ENCODE data around the gene SDSL.

The SDSL gene

GRCh38 chr12:113391145-113391544 lies 31.0 kb upstream of the SDSL start:
- Mint-ChIP-seq H3K27me3 (no peaks in the 10 kb centered on the region), H3K4me1 (no peaks in the 10 kb centered on the region), H3K9me3 (peaks cover 2% of the 10 kb centered on the region), H3K4me3 (no peak overlapping the region), H3K36me3 (peaks cover 11% of the 10 kb centered on the region), H3K27ac (no peak overlapping the region)
- ATAC-seq (ENCODE audit: low read depth) (no peak), DNase-seq (ENCODE audit: low spot score in 2 of 2) (no peak)

- DNase-seq (ENCODE audit: low spot score in 2 of 2): no peak
- Mint-ChIP-seq H3K27me3 (no peaks in the 10 kb centered on the region), H3K36me3 (peaks cover 11% of the 10 kb centered on the region), H3K27ac (no peak overlapping the region), H3K4me3 (no peak overlapping the region), H3K4me1 (no peaks in the 10 kb centered on the region), H3K9me3 (peaks cover 3% of the 10 kb centered on the region)
- no peak for ATAC-seq (ENCODE audit: low read depth)
These were observed 30.4 kb upstream of the SDSL start for GRCh38 chr12:113391650-113392337.

- no peak overlapping the region for H3K4me3 Mint-ChIP-seq
- H3K27ac Mint-ChIP-seq: no peak overlapping the region
- H3K9me3 Mint-ChIP-seq: peaks cover 3% of the 10 kb centered on the region
- no peaks in the 10 kb centered on the region for H3K4me1 Mint-ChIP-seq
- DNase-seq (ENCODE audit: low spot score in 2 of 2) (no peak), ATAC-seq (ENCODE audit: low read depth) (no peak)
- H3K36me3 Mint-ChIP-seq: peaks cover 8% of the 10 kb centered on the region
- no peaks in the 10 kb centered on the region for H3K27me3 Mint-ChIP-seq
These were observed 29.7 kb upstream of the SDSL start for GRCh38 chr12:113392520-113392919.

- no peak overlapping the region for H3K27ac Mint-ChIP-seq
- peaks cover 2% of the 10 kb centered on the region for H3K27me3 Mint-ChIP-seq
- DNase-seq (ENCODE audit: low spot score in 2 of 2) (no peak), ATAC-seq (ENCODE audit: low read depth) (no peak)
- peaks cover 8% of the 10 kb centered on the region for H3K36me3 Mint-ChIP-seq
- H3K4me3 Mint-ChIP-seq: no peak overlapping the region
- no peaks in the 10 kb centered on the region for H3K4me1 Mint-ChIP-seq
- H3K9me3 Mint-ChIP-seq: peaks cover 3% of the 10 kb centered on the region
These were observed 29.1 kb upstream of the SDSL start for GRCh38 chr12:113392988-113393579.

GRCh38 chr12:113393749-113394148 lies 28.4 kb upstream of the SDSL start:
- H3K27ac Mint-ChIP-seq: no peak overlapping the region
- H3K4me3 Mint-ChIP-seq: no peak overlapping the region
- no peaks in the 10 kb centered on the region for H3K4me1 Mint-ChIP-seq
- peaks cover 3% of the 10 kb centered on the region for H3K9me3 Mint-ChIP-seq
- peaks cover 5% of the 10 kb centered on the region for H3K36me3 Mint-ChIP-seq
- ATAC-seq (ENCODE audit: low read depth) (no peak), DNase-seq (ENCODE audit: low spot score in 2 of 2) (no peak)
- peaks cover 4% of the 10 kb centered on the region for H3K27me3 Mint-ChIP-seq

GRCh38 chr12:113395119-113395518 lies 27.1 kb upstream of the SDSL start:
- peaks cover 8% of the 10 kb centered on the region for H3K27me3 Mint-ChIP-seq
- H3K9me3 Mint-ChIP-seq: peaks cover 3% of the 10 kb centered on the region
- peaks cover 3% of the 10 kb centered on the region for H3K36me3 Mint-ChIP-seq
- ATAC-seq (ENCODE audit: low read depth) (no peak), DNase-seq (ENCODE audit: low spot score in 2 of 2) (no peak)
- H3K27ac Mint-ChIP-seq: no peak overlapping the region
- no peaks in the 10 kb centered on the region for H3K4me1 Mint-ChIP-seq
- no peak overlapping the region for H3K4me3 Mint-ChIP-seq

GRCh38 chr12:113396200-113396599 lies 26.0 kb upstream of the SDSL start:
- Mint-ChIP-seq H3K27ac (no peak overlapping the region), H3K27me3 (peaks cover 11% of the 10 kb centered on the region), H3K36me3 (peaks cover 3% of the 10 kb centered on the region), H3K9me3 (peaks cover 3% of the 10 kb centered on the region), H3K4me3 (no peak overlapping the region), H3K4me1 (peaks cover 2% of the 10 kb centered on the region)
- ATAC-seq (ENCODE audit: low read depth) (no peak), DNase-seq (ENCODE audit: low spot score in 2 of 2) (no peak)

GRCh38 chr12:113396828-113397496 lies 25.2 kb upstream of the SDSL start:
- Mint-ChIP-seq H3K9me3 (peaks cover 3% of the 10 kb centered on the region), H3K4me3 (no peak overlapping the region), H3K27me3 (peaks cover 11% of the 10 kb centered on the region), H3K36me3 (no peaks in the 10 kb centered on the region), H3K4me1 (peaks cover 2% of the 10 kb centered on the region), H3K27ac (no peak overlapping the region)
- ATAC-seq (ENCODE audit: low read depth) (no peak), DNase-seq (ENCODE audit: low spot score in 2 of 2) (no peak)

- Mint-ChIP-seq H3K27me3 (peaks cover 11% of the 10 kb centered on the region), H3K4me3 (no peak overlapping the region), H3K27ac (no peak overlapping the region), H3K36me3 (no peaks in the 10 kb centered on the region), H3K9me3 (peaks cover 3% of the 10 kb centered on the region), H3K4me1 (peaks cover 2% of the 10 kb centered on the region)
- ATAC-seq (ENCODE audit: low read depth) (no peak), DNase-seq (ENCODE audit: low spot score in 2 of 2) (no peak)
These were observed 24.5 kb upstream of the SDSL start for GRCh38 chr12:113397497-113398197.

GRCh38 chr12:113398346-113399290 lies 23.6 kb upstream of the SDSL start:
- ATAC-seq (ENCODE audit: low read depth) (no peak), DNase-seq (ENCODE audit: low spot score in 2 of 2) (no peak)
- H3K27ac Mint-ChIP-seq: no peak overlapping the region
- H3K4me3 Mint-ChIP-seq: no peak overlapping the region
- H3K36me3 Mint-ChIP-seq: no peaks in the 10 kb centered on the region
- peaks cover 2% of the 10 kb centered on the region for H3K4me1 Mint-ChIP-seq
- peaks cover 2% of the 10 kb centered on the region for H3K9me3 Mint-ChIP-seq
- peaks cover 11% of the 10 kb centered on the region for H3K27me3 Mint-ChIP-seq

- Mint-ChIP-seq H3K27me3 (peaks cover 11% of the 10 kb centered on the region), H3K36me3 (no peaks in the 10 kb centered on the region), H3K4me1 (peaks cover 2% of the 10 kb centered on the region), H3K4me3 (no peak overlapping the region), H3K9me3 (peaks cover 2% of the 10 kb centered on the region), H3K27ac (no peak overlapping the region)
- DNase-seq (ENCODE audit: low spot score in 2 of 2) (no peak), ATAC-seq (ENCODE audit: low read depth) (no peak)
These were observed 22.7 kb upstream of the SDSL start for GRCh38 chr12:113399490-113399889.

- H3K36me3 Mint-ChIP-seq: no peaks in the 10 kb centered on the region
- no peak for ATAC-seq (ENCODE audit: low read depth)
- peaks cover 2% of the 10 kb centered on the region for H3K9me3 Mint-ChIP-seq
- no peak for DNase-seq (ENCODE audit: low spot score in 2 of 2)
- peaks cover 2% of the 10 kb centered on the region for H3K4me1 Mint-ChIP-seq
- H3K27me3 Mint-ChIP-seq: peaks cover 11% of the 10 kb centered on the region
- H3K27ac Mint-ChIP-seq: no peak overlapping the region
- H3K4me3 Mint-ChIP-seq: no peak overlapping the region
These were observed 21.8 kb upstream of the SDSL start for GRCh38 chr12:113400362-113400761.

Data from memory B cell (primary cell).